Coronary artery (tissue), 2 donors: ENCODE measurements around the gene RGS1.

Experiments used
- DNase-seq: peaks from one replicate; pipeline ENCODE4 v3.0.0-alpha.2; 2017; ENCODE audit warnings: low spot score
- H3K27ac ChIP-seq, 2 donors: fragments of 200-600 bp; sonication (generic); one replicate each; pipeline ENCODE4 v1.5.1; 2016 to 2019
- H3K4me3 ChIP-seq: fragments of 200-600 bp; sonication (generic); 2 replicates; pipeline ENCODE4 v1.5.1; 2016; ENCODE audit warnings: mild to moderate bottlenecking, moderate library complexity
- TF ChIP-seq, protein P1 (sequence below): fragments of 200-600 bp; sonication (generic); IDR thresholded peaks from one replicate; pipeline ENCODE4 v1.5.1; 2019; ENCODE audit warnings: antibody characterized with exemption

RGS1 gene

DNA sequence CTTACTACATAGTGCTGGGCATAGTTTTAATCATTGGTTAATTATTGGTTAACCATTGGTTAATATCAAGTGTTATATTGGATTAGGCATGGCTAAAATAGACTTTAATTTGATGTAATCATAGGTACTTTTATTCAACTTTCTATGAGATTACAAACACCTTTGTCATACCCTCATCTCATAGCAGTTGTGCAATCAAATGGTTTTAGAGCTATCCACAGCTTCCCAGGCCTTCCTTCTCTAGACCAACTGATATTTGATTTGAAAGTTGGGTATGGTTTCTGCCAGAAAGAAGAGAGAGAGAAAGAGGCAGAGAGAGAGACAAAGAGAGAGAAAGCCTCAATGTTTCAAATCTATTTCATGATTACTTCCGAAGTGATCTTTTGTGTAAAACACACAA lies 9.6 kb upstream of the RGS1 start:
- no peak overlapping the region for H3K4me3 ChIP-seq
- H3K27ac ChIP-seq: no peak overlapping the region
- TF ChIP-seq, protein P1, sequence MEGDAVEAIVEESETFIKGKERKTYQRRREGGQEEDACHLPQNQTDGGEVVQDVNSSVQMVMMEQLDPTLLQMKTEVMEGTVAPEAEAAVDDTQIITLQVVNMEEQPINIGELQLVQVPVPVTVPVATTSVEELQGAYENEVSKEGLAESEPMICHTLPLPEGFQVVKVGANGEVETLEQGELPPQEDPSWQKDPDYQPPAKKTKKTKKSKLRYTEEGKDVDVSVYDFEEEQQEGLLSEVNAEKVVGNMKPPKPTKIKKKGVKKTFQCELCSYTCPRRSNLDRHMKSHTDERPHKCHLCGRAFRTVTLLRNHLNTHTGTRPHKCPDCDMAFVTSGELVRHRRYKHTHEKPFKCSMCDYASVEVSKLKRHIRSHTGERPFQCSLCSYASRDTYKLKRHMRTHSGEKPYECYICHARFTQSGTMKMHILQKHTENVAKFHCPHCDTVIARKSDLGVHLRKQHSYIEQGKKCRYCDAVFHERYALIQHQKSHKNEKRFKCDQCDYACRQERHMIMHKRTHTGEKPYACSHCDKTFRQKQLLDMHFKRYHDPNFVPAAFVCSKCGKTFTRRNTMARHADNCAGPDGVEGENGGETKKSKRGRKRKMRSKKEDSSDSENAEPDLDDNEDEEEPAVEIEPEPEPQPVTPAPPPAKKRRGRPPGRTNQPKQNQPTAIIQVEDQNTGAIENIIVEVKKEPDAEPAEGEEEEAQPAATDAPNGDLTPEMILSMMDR: no peak
- DNase-seq: no peak

DNA sequence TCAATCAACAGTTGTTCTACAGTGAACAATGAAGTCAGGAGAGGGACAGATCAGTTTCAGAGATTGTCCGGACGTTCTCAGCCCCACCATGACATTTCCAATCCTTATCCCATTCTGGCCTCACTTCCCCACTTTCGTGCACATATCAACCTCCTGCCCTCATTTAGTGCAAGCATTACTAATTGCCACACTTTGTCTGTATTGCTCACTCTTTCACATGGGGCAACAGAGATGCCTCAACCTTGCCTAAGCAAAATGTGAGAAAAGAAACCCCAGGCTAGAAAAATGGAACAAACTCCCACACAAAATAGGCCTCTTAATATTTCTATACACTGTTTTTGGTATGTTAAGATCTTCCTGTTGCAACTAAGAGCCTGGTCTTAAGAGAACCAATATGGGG lies 8.9 kb upstream of the RGS1 start:
- no peak for DNase-seq
- TF ChIP-seq, protein P1: no peak
- no peak overlapping the region for H3K27ac ChIP-seq
- no peak overlapping the region for H3K4me3 ChIP-seq

DNA sequence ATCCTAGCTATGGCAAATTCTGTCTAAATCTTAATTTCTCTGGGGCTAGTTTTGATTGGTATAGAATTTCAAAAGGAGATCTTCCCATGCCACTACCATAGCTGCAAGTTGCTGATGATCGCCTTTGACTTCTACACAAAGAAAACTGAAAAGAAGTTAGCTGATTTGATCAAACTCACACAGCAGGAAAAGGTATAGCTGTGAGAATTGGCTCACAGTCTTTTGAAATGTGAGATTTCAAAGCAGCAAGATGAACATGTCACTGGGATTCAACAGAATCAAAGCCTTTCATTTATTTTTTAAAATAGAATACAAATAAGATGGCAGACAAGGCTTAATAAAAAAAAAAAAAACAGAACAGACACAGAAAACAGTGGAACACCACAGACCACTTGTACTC lies 7.5 kb upstream of the RGS1 start:
- H3K27ac ChIP-seq: no peak overlapping the region
- no peak for DNase-seq
- no peak overlapping the region for H3K4me3 ChIP-seq
- TF ChIP-seq, protein P1: no peak

DNA sequence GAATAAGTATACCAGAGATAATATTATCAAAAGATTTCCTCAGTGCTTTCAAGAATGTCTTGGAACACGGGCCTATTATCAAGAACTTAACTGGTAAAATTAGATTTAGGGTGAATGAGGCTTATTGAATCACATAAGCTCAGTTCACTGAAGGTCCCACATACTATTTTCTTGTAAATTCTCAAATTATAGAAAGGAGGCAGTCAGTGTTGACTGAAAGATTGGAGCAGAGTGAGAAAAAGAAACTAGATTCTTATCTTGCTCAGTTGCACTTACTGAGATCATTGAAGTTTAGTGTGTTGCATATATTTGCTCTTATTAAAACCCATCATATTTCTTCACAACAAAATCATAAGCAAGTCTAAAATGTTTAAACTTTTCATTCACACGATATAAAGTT lies 3.9 kb upstream of the RGS1 start:
- TF ChIP-seq, protein P1: no peak

DNA sequence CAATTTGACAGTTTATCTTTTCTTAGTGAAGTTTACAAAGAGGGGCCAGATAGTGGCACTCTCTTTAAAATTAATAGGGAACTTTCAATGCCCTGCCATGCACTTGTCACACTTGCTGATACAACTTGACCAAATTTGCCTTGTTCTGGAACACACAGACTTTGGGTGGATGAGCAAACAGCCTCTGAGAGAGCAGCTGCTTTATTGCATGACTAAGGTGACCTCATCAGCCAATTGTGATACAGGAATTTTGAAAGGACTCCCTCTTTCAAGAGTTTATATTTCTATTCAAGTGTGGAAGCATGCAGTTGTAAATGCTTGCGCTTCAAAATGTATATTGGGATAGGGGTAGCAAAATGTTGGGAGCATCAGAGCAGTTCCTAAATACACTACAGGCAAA lies 2.1 kb upstream of the RGS1 start:
- TF ChIP-seq, protein P1: no peak
- no peak for DNase-seq
- Histone ChIP-seq H3K4me3 (no peak overlapping the region), H3K27ac (no peak overlapping the region)

More for the DNA sequence above, 3.9 kb upstream of the RGS1 start:
- DNase-seq: no peak
- H3K27ac ChIP-seq: no peak overlapping the region
- H3K4me3 ChIP-seq: no peak overlapping the region

DNA sequence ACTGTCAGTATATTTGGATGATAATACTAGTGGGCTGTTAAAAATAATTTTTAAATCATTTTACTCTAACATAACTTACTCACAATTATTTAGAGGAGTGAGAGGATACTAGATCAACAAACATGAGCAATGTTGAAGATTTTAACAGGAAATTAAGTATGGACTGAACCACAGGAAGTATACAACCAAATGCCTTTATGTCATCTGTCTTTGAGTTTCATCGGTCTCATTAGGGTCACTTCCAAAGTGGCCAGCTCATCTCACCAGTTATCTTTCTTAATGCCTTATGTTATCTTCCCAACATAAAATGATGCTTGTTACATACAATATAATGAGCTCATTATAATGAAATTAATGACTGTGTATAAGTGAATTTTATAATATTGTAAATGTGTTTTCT lies 1.5 kb upstream of the RGS1 start:
- no peak for DNase-seq
- Histone ChIP-seq H3K4me3 (no peak overlapping the region), H3K27ac (no peak overlapping the region)
- TF ChIP-seq, protein P1: no peak

DNA sequence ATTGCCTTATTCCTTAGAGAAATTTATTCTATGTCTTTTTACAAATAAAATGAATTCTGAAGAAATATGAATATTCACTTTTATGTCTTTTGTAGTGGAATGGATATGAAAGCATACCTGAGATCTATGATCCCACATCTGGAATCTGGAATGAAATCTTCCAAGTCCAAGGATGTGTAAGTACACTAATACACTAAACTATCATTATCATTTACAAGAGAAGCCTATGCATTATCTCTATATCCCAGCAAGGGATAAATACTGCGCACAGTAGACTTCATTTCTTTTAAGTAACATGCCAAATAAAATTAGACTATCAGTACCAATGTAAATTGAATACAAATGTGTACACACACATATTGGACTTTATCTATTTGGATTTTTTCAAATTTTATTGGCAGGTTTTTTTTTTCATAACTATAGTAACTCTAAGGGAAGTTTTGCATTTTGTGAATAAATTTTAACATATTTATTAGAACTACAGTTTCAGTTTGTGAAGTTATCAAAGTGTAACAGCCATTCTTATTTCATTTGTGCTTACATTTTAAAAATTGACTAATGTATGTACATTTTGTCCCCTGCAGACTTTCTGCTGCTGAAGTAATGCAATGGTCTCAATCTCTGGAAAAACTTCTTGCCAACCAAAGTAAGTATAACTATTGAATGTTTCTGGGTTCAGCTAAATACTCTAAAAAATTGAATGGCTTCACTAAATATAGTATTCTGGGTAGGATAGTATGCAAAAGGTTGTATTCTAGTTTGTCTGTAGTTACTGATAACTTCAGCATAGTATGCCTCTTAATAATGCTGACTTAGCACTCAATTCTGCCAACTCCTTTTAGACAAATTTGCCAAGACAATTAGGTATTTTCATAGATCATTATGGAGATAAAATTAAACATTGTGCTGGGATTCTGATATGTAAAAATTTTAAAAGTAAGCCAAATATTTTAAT lies 894 bp downstream of the RGS1 start:
- Histone ChIP-seq H3K27ac (no peak overlapping the region), H3K4me3 (no peak overlapping the region)
- no peak for DNase-seq
- TF ChIP-seq, protein P1: no peak
